ENCODE results near the gene NMUR2.

The NMUR2 gene

DNA sequence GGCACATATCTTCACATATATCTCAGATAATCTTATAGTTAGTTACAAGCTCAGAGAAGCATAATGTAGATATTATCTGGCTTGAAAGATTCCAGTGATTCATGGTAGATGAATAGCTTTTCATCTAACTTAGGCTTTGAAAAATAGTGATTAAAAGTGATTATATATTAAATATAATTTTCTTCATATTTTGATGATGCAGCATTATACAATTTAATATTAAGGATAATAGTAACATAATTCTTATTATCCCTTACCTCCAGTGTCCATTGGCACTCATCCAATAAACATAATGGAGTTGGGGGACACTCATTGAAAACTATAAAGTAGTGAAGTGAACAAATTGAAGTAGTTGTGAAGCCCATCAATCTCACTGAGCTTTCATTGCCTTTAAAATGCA, 35.8 kb downstream of the NMUR2 start:
- no peak for DNase-seq (ENCODE audit: low read depth in 4 of 4, low spot score in 1 of 4)

DNA sequence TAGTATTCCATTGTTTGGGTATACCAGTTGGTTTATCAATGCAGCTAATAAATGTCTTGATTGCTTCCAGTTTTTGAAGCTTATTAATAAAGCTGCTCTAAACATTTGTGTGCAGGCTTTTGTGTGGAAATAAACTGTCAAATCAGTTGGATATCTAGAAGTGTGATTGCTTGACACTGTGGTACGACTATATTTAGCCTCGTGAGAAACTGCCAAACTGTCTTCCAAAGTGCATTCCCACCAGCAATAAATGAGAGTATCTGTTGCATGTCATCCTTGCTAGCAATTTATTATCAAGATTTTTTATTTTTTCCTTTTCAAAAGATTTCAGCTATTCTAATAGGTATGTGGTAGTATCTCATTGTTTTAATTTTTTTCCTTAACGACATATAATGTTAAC, 37.5 kb downstream of the NMUR2 start:
- DNase-seq (ENCODE audit: low read depth in 4 of 4, low spot score in 1 of 4), result no peak

DNA sequence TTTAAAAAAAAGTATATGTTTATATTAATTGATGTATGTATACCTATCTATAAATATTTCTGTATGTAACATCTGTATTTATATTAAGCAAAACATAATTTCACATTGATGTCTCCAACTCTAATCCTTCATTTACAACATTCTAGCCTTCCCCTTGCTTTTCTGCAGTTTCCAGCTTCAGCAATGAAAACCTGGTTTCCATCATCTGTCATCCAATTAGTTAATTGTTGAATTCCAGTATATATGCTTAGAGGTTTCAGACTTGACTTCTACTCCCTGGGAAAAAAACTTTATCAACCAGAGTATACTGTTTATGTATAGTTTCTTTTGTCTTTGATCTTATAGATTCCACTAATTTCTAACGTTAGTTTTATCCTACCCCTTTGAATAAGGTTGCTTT, 38.4 kb downstream of the NMUR2 start:
- no peak for DNase-seq (ENCODE audit: low read depth in 4 of 4, low spot score in 1 of 4)

DNA sequence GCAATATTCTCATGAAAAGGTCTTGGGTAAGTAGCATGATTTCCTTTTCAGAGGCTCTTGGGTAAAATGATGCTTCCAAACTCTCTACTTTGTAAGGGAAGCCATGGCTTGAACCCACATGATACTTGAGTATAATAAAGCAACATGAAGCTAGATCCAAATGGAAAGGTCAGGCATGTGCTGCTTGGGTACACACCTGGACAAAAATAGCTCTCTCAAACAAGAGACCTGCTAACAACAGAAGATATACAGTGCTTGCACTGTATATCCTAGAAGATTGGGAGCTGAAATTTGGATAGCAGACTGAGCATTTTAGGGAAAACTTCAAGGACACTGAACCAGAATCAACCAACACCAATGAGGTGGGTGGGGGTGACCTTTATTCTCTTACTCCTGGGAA, 40.2 kb downstream of the NMUR2 start:
- no peak for DNase-seq (ENCODE audit: low read depth in 4 of 4, low spot score in 1 of 4)

DNA sequence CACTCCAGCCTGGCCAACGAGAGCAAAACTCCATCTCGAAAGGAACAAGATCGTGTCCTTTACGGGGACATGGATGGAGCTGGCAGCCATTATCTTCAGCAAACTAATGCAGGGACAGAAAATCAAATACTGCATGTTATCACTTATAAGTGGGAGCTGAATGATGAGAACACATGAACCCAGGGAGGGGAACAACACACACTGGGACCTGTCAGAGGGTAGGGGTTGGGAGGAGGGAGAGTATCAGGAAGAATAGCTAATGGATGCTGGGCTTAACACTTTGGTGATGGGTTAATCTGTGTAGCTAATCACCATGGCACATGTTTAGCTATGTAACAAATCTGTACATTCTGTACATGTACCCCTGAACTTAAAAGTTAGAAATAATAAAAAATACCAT, 40.9 kb downstream of the NMUR2 start:
- no peak for DNase-seq (ENCODE audit: low read depth in 4 of 4, low spot score in 1 of 4)

DNA sequence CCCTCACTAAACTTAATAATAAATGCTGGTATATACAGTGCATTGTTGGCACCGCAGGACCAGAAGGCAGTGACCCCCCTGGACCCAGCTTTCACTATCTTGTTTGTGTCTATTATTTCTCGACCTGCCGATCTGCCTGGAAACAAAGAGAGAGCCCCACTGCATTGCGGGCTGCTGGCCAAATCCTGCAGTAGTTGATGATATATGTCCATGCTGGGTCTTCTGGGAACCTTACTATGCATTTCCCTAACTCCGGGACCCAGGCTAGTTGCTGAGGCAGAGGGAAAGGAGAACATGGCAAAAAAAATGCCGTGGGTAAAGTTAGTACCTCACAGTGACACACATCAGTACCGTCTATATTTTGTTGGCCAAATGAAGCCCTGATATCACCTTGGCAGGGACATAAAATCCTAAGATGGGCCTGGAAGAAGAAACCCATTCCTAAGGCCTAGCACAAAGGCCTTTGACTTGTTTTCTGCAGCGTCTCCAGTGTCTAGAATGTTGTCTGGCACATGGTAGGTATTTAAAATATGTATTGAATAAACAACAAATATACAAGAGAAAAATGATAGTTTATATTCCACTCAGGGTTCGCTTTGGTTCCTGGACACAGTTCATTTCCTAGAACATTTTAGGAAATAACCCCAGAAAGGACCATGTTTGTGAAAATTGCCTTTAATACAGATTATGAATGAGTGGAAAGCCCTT, 46.1 kb downstream of the NMUR2 start:
- no peak for DNase-seq (ENCODE audit: low read depth in 4 of 4, low spot score in 1 of 4)

DNA sequence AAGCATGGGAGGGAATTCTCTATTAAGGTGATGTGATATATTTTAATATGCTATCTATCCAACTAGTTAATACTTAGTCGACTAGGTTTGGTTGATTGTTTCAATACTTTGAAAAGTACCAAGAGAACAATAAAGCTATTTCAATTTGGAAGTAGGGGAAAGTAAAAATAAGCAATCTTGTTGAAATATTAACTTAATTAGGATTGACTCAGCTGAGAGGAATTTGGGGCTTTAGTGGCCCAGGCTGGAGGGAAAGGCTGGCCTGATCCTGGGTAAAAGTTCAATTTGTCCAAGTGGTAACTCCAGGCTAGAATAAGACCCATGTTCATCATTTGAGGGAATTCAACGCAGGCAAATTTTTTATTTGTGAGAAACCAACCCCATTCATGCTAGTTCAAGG, 48.6 kb downstream of the NMUR2 start:
- DNase-seq (ENCODE audit: low read depth in 4 of 4, low spot score in 1 of 4), result no peak

DNA sequence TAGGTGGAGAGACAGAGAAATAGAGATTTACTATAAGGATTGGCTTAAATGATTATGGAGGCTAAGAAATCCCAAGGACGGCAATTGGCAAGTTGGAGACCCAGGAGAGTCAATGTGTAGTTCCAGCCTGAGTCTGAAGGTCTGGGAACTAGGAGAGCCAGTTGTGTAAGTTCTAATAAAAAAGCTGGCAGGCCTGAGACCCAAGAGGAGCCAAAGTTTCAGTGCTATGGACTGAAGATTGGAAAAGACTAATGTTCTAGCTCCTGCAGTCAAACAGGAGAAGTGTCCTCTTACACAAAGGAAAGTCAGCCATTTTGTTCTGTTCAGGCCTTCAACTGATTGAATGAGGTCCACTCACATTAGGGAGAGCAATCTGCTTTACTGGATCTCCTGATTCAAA, 50.0 kb downstream of the NMUR2 start:
- DNase-seq (ENCODE audit: low read depth in 4 of 4, low spot score in 1 of 4), result no peak

DNA sequence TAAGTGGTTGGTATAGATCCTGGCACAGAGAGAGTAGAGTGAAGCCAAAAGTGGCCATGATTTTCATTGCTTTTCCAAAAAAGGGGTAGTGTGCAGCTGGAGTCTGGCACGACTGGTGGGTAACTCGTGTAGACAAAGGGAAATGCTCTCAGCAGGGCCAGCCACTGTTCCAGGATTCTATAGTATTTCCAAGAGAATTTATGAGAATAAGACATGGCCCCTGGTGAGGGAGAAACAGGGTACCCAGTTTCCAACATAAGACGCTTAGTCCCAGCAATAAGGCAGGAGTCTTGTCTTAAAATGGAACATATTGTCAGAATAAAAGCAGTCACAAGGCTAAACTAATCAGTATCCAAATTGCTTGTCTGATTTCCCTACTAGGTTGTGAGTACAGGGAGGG, 52.1 kb downstream of the NMUR2 start:
- no peak for DNase-seq (ENCODE audit: low read depth in 4 of 4, low spot score in 1 of 4)

DNA sequence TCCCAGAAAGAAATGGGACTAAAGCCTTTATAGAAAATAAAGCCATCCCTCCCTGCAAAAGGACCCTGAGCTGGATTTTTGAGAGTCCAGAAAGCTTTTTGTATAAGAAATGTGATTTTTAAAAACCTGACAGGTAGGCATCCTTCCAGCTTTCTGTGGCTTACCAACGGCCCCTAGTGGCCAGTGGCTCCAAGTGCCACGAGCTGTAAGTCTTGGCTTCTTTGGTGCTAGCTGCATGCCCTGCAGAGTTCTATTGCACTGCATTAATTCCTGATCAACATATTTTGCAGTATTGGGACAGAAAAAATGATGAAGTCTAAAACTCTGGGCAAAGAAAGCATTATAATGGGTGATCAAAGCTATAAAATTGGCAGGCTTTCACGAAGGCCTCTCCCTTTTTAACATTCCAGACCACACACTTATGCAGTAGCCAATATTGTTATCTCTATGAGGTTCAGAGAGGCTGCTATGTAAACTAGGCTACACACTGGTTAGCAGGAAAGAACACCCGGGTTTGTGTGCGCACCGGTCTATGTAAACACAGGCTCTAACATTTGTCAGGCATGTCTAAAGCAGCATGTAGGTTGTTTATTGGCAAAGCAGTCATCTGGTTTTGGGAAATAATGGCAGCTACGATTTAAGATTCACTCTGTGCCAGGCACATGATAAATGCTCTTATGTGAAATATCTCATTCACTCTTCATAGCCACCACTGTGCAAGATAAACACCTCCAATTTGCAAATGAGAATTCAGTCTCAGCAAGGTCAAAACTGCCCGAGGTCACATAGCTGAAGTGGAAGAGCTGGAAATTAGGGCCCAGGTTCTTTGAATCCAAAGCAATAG, 55.2 kb downstream of the NMUR2 start:
- peak in 1 of 4 experiments; percentile 8 for DNase-seq (ENCODE audit: low read depth in 4 of 4, low spot score in 1 of 4)
